ENCODE data around the gene CNKSR1.

DNA sequence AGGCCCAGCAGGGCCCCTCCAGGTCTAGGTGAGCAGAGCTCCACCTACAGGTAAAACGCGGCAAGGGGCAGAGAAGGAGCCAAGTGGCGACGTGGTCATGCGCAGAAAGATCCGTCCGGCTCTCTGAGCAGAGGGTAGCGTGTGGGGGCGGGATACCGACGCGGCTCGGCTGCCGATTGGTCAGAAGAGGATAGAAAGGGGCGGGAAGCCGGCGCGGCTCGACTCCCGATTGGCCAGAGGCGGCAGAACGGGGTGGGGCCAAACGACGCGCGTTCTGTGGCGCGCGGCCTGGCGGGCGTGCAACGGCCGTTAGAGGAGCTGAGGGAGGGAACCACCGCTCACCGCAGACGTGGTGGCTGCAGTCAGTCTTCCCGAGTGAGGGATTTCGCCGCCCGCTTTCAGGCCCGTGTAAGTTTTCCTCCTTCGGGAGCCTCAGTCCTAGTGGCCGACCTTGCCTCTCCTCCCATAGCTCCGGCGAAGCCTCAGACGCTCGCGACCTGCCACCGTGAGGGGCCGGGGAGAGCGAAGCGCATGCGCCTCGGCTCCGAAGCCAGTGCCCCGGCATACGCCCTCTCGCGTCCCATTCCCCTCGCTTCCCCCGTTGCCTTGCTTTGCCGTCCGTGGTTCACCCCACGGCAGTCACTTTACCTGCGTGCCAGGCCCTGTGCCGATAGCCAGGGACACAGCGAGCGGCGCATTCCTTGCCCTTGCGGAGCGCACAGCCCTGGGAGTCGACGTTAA, 56.8 kb downstream of the CNKSR1 start, which contains the start of gene CEP85:
- TF ChIP-seq EP300 (IDR thresholded peaks at IDR 0.05) (no peak), POLR2A (IDR thresholded peaks at IDR 0.05) (peak in 3 of 4 donors; percentile 41 to 96 (median 89))
